ENCODE results near the gene MMP14.
"Not testable (repeated sequence)": the region's sequence is repeated elsewhere in the genome, so short reads cannot be mapped to it uniquely, and the experiment has no call there.

MMP14 gene

GRCh38 chr14:22836301-22837113, at the start of gene MMP14:
Gene MMP14, plus strand, starts transcription at chr14:22836585. Its CDS starts 233 bp downstream, at chr14:22836818.
- H3K36me3 Mint-ChIP-seq, result peaks cover under 1% of the 10 kb centered on the region
- peaks cover 2% of the 10 kb centered on the region for H3K27me3 Mint-ChIP-seq
- peak within 1 kb of the TSS; percentile 91 for H3K4me3 Mint-ChIP-seq
- H3K27ac Mint-ChIP-seq, result peak within 1 kb of the TSS; percentile 71
- H3K4me1 Mint-ChIP-seq (ENCODE audit: low read depth), result peaks cover 19% of the 10 kb centered on the region
- H3K9me3 Mint-ChIP-seq (ENCODE audit: low read depth), result no peaks in the 10 kb centered on the region

- no peak overlapping the region for H3K27ac Mint-ChIP-seq
- H3K4me1 Mint-ChIP-seq (ENCODE audit: low read depth), result no peaks in the 10 kb centered on the region
- no peaks in the 10 kb centered on the region for H3K9me3 Mint-ChIP-seq (ENCODE audit: low read depth)
- no peak overlapping the region for H3K4me3 Mint-ChIP-seq
- H3K27me3 Mint-ChIP-seq, result no peaks in the 10 kb centered on the region
- no peaks in the 10 kb centered on the region for H3K36me3 Mint-ChIP-seq
Observed at GRCh38 chr14:22786685-22787084, 49.7 kb upstream of the MMP14 start.

GRCh38 chr14:22791301-22791700, 45.1 kb upstream of the MMP14 start:
- Mint-ChIP-seq H3K4me3 (no peak overlapping the region), H3K4me1 (ENCODE audit: low read depth) (no peaks in the 10 kb centered on the region), H3K9me3 (ENCODE audit: low read depth) (no peaks in the 10 kb centered on the region), H3K27ac (no peak overlapping the region), H3K27me3 (peaks cover 1% of the 10 kb centered on the region), H3K36me3 (no peaks in the 10 kb centered on the region)

- H3K4me1 Mint-ChIP-seq (ENCODE audit: low read depth), result no peaks in the 10 kb centered on the region
- H3K4me3 Mint-ChIP-seq, result no peak overlapping the region
Observed at GRCh38 chr14:22792158-22792557, 44.2 kb upstream of the MMP14 start.

GRCh38 chr14:22793550-22793949, 42.8 kb upstream of the MMP14 start:
- H3K27ac Mint-ChIP-seq, result not testable (repeated sequence)

More at GRCh38 chr14:22792158-22792557, 44.2 kb upstream of the MMP14 start:
- Mint-ChIP-seq H3K36me3 (no peaks in the 10 kb centered on the region), H3K9me3 (ENCODE audit: low read depth) (no peaks in the 10 kb centered on the region), H3K27ac (no peak overlapping the region), H3K27me3 (peaks cover 1% of the 10 kb centered on the region)

GRCh38 chr14:22793976-22794375, 42.4 kb upstream of the MMP14 start:
- H3K4me1 Mint-ChIP-seq (ENCODE audit: low read depth), result no peaks in the 10 kb centered on the region
- H3K36me3 Mint-ChIP-seq, result no peaks in the 10 kb centered on the region
- H3K27me3 Mint-ChIP-seq, result peaks cover 2% of the 10 kb centered on the region
- H3K27ac Mint-ChIP-seq, result no peak overlapping the region
- H3K4me3 Mint-ChIP-seq, result no peak overlapping the region
- no peaks in the 10 kb centered on the region for H3K9me3 Mint-ChIP-seq (ENCODE audit: low read depth)

More at GRCh38 chr14:22793550-22793949, 42.8 kb upstream of the MMP14 start:
- H3K27me3 Mint-ChIP-seq; H3K4me3 Mint-ChIP-seq; H3K9me3 Mint-ChIP-seq (ENCODE audit: low read depth); H3K36me3 Mint-ChIP-seq; H3K4me1 Mint-ChIP-seq (ENCODE audit: low read depth): not testable (repeated sequence)

- Mint-ChIP-seq H3K27me3 (peaks cover 5% of the 10 kb centered on the region), H3K27ac (no peak overlapping the region), H3K4me1 (ENCODE audit: low read depth) (no peaks in the 10 kb centered on the region), H3K36me3 (no peaks in the 10 kb centered on the region), H3K9me3 (ENCODE audit: low read depth) (no peaks in the 10 kb centered on the region), H3K4me3 (no peak overlapping the region)
Observed at GRCh38 chr14:22794551-22794951, 41.8 kb upstream of the MMP14 start.

GRCh38 chr14:22796087-22796707, 40.2 kb upstream of the MMP14 start:
- Mint-ChIP-seq H3K27ac (no peak overlapping the region), H3K36me3 (no peaks in the 10 kb centered on the region), H3K4me1 (ENCODE audit: low read depth) (no peaks in the 10 kb centered on the region), H3K4me3 (no peak overlapping the region), H3K9me3 (ENCODE audit: low read depth) (no peaks in the 10 kb centered on the region), H3K27me3 (peaks cover 12% of the 10 kb centered on the region)

- Mint-ChIP-seq H3K4me1 (ENCODE audit: low read depth) (no peaks in the 10 kb centered on the region), H3K36me3 (no peaks in the 10 kb centered on the region), H3K27ac (no peak overlapping the region), H3K27me3 (peaks cover 14% of the 10 kb centered on the region), H3K9me3 (ENCODE audit: low read depth) (no peaks in the 10 kb centered on the region), H3K4me3 (no peak overlapping the region)
Observed at GRCh38 chr14:22797017-22797917, 39.1 kb upstream of the MMP14 start.

GRCh38 chr14:22798528-22798927, 37.9 kb upstream of the MMP14 start:
- Mint-ChIP-seq H3K9me3 (ENCODE audit: low read depth) (no peaks in the 10 kb centered on the region), H3K36me3 (no peaks in the 10 kb centered on the region), H3K27ac (no peak overlapping the region), H3K4me3 (no peak overlapping the region), H3K27me3 (peaks cover 17% of the 10 kb centered on the region), H3K4me1 (ENCODE audit: low read depth) (no peaks in the 10 kb centered on the region)

- no peak overlapping the region for H3K4me3 Mint-ChIP-seq
- no peaks in the 10 kb centered on the region for H3K9me3 Mint-ChIP-seq (ENCODE audit: low read depth)
- H3K27ac Mint-ChIP-seq, result no peak overlapping the region
- no peaks in the 10 kb centered on the region for H3K4me1 Mint-ChIP-seq (ENCODE audit: low read depth)
- H3K36me3 Mint-ChIP-seq, result no peaks in the 10 kb centered on the region
- H3K27me3 Mint-ChIP-seq, result peaks cover 16% of the 10 kb centered on the region
Observed at GRCh38 chr14:22800346-22800745, 36.0 kb upstream of the MMP14 start.

- no peak overlapping the region for H3K27ac Mint-ChIP-seq
- H3K9me3 Mint-ChIP-seq (ENCODE audit: low read depth), result no peaks in the 10 kb centered on the region
- no peak overlapping the region for H3K4me3 Mint-ChIP-seq
- no peaks in the 10 kb centered on the region for H3K4me1 Mint-ChIP-seq (ENCODE audit: low read depth)
- H3K36me3 Mint-ChIP-seq, result no peaks in the 10 kb centered on the region
- H3K27me3 Mint-ChIP-seq, result peaks cover 16% of the 10 kb centered on the region
Observed at GRCh38 chr14:22801716-22802115, 34.7 kb upstream of the MMP14 start.

GRCh38 chr14:22802860-22803686, 33.3 kb upstream of the MMP14 start:
- Mint-ChIP-seq H3K27me3 (peaks cover 16% of the 10 kb centered on the region), H3K36me3 (no peaks in the 10 kb centered on the region), H3K4me3 (no peak overlapping the region), H3K4me1 (ENCODE audit: low read depth) (no peaks in the 10 kb centered on the region), H3K9me3 (ENCODE audit: low read depth) (no peaks in the 10 kb centered on the region), H3K27ac (no peak overlapping the region)

- no peak overlapping the region for H3K27ac Mint-ChIP-seq
- no peaks in the 10 kb centered on the region for H3K9me3 Mint-ChIP-seq (ENCODE audit: low read depth)
- no peaks in the 10 kb centered on the region for H3K4me1 Mint-ChIP-seq (ENCODE audit: low read depth)
- H3K36me3 Mint-ChIP-seq, result no peaks in the 10 kb centered on the region
- peaks cover 16% of the 10 kb centered on the region for H3K27me3 Mint-ChIP-seq
- H3K4me3 Mint-ChIP-seq, result no peak overlapping the region
Observed at GRCh38 chr14:22803687-22803974, 32.8 kb upstream of the MMP14 start.

Measured in activated naive CD8-positive, alpha-beta T cell (primary cell).